Hematopoietic multipotent progenitor cell (in vitro differentiated cells): ENCODE data around the gene AMOTL1. TPM values are rescaled to one million over a fixed set of nuclear protein-coding genes. Genes with fewer than 3 reads are reported as not detected.

ENCODE experiments used
- DNase-seq, 3 donors: peaks; one replicate each; pipeline ENCODE4 v3.0.0-alpha.2; 2011 to 2015; ENCODE audit warnings: low read depth in 2 of 3, low spot score in 2 of 3
- total RNA-seq: library from RNA; depleted of rRNA; stranded (reverse); fragments of >200 nt; gene quantifications from one replicate; pipeline ENCODE4 v1.2.3, GENCODE V29; 2012

AMOTL1 gene
- total RNA-seq, 1 donor = 14.3 TPM

GRCh38 chr11:94922321-94923003, 154.3 kb downstream of the AMOTL1 start:
- peak in 1 of 3 donors; percentile 67 for DNase-seq

- peak in 1 of 3 donors; percentile 58 for DNase-seq
Observed at GRCh38 chr11:94923004-94923334, 154.8 kb downstream of the AMOTL1 start.

GRCh38 chr11:94924171-94924572, 156.0 kb downstream of the AMOTL1 start:
- no peak for DNase-seq

GRCh38 chr11:94924612-94925011, 156.5 kb downstream of the AMOTL1 start:
- DNase-seq = peak in 1 of 3 donors; percentile 55

GRCh38 chr11:94925422-94926270, 157.5 kb downstream of the AMOTL1 start:
- DNase-seq = no peak

- no peak for DNase-seq
Observed at GRCh38 chr11:94926271-94926625, 158.1 kb downstream of the AMOTL1 start.

Other genes with a start within 250 kb of the AMOTL1 start
- gene FUT4, start 224.4 kb upstream of the AMOTL1 start, total RNA-seq = 12.9 TPM
- 3.5 TPM for gene PIWIL4, start 201.0 kb upstream of the AMOTL1 start, total RNA-seq
- gene CWC15, start 205.2 kb downstream of the AMOTL1 start, total RNA-seq = 12.4 TPM
- 1.3 TPM for gene KDM4D, start 205.4 kb downstream of the AMOTL1 start, total RNA-seq